Measurements from ENCODE around the gene WFIKKN2. TPM values are rescaled to one million over a fixed set of nuclear protein-coding genes. Genes with fewer than 3 reads are reported as not detected.

The WFIKKN2 gene
- total and polyA plus RNA-seq, 2 of the 13 experiments (the other 11 are each of a cell fraction or from before 2014, with no cell fraction given) = not detected

DNA sequence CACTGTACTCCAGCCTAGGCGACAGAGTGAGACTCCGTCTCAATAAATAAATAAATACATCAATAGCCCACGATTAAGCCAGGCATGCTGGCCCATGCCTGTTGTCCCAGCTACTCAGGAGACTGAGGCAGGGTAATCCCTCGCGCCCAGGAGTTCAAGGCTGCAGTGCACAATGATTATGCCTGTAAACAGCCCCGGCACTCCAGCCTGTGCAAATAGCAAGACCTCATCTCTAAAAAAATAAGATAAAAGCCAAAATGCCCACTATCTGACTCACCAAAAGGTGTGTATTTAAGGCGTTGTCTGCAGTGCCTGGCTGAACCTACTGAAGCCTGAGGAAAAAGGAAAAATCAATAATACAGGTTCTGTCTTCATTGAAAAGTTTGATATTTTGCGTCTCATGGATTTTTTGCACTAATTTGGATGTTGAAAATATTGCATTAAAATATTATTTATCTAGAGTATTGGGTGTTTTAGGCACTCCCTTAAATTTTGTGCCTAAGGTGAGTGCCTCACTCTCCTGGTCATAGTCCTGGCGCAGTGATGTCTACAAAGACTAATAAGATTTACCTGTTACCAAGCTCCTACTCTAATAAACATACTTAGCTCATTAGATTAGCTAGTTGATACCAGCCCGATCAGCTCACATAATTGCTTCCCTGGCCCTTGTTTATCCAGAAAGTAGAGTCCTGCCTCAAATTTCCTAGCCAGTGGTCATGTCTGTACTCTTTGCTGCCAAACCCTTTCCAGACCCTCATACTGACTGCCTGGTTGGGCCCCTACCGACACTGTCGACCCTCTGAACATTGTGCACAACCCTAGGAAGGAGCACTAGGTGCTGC, 55.5 kb downstream of the WFIKKN2 start (continued):
- TF ChIP-seq, protein P1, sequence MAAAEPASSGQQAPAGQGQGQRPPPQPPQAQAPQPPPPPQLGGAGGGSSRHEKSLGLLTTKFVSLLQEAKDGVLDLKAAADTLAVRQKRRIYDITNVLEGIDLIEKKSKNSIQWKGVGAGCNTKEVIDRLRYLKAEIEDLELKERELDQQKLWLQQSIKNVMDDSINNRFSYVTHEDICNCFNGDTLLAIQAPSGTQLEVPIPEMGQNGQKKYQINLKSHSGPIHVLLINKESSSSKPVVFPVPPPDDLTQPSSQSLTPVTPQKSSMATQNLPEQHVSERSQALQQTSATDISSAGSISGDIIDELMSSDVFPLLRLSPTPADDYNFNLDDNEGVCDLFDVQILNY (CRISPR knock-in tag; conservative IDR thresholded peaks at IDR 0.05) = no peak
- TF ChIP-seq ZFP41 (CRISPR knock-in tag; IDR thresholded peaks at IDR 0.05; ENCODE audit: borderline replicate concordance) = no peak
- no peak for TF ChIP-seq U2AF1 (optimal IDR thresholded peaks at IDR 0.05; ENCODE audit: low read depth, low read length)
- TF ChIP-seq NBN (conservative IDR thresholded peaks at IDR 0.05) = no peak
- TF ChIP-seq, protein P2, sequence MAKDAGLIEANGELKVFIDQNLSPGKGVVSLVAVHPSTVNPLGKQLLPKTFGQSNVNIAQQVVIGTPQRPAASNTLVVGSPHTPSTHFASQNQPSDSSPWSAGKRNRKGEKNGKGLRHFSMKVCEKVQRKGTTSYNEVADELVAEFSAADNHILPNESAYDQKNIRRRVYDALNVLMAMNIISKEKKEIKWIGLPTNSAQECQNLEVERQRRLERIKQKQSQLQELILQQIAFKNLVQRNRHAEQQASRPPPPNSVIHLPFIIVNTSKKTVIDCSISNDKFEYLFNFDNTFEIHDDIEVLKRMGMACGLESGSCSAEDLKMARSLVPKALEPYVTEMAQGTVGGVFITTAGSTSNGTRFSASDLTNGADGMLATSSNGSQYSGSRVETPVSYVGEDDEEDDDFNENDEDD (CRISPR knock-in tag; IDR thresholded peaks at IDR 0.05; ENCODE audit: borderline replicate concordance) = no peak
- TF ChIP-seq, protein P3, sequence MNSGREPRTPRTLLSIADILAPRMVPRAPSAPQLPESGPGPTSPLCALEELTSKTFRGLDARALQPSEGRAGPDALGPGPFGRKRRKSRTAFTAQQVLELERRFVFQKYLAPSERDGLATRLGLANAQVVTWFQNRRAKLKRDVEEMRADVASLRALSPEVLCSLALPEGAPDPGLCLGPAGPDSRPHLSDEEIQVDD (CRISPR knock-in tag; IDR thresholded peaks at IDR 0.05; ENCODE audit: borderline replicate concordance) = no peak
- TF ChIP-seq, protein P4, sequence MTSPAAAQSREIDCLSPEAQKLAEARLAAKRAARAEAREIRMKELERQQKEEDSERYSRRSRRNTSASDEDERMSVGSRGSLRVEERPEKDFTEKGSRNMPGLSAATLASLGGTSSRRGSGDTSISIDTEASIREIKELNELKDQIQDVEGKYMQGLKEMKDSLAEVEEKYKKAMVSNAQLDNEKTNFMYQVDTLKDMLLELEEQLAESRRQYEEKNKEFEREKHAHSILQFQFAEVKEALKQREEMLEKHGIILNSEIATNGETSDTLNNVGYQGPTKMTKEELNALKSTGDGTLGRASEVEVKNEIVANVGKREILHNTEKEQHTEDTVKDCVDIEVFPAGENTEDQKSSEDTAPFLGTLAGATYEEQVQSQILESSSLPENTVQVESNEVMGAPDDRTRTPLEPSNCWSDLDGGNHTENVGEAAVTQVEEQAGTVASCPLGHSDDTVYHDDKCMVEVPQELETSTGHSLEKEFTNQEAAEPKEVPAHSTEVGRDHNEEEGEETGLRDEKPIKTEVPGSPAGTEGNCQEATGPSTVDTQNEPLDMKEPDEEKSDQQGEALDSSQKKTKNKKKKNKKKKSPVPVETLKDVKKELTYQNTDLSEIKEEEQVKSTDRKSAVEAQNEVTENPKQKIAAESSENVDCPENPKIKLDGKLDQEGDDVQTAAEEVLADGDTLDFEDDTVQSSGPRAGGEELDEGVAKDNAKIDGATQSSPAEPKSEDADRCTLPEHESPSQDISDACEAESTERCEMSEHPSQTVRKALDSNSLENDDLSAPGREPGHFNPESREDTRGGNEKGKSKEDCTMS (CRISPR knock-in tag; conservative IDR thresholded peaks at IDR 0.05) = no peak
- TF ChIP-seq KDM5B (CRISPR knock-in tag; IDR thresholded peaks at IDR 0.05; ENCODE audit: borderline replicate concordance) = peak; percentile 59
- no peak for TF ChIP-seq ZNF224 (CRISPR knock-in tag; IDR thresholded peaks at IDR 0.05)
- TF ChIP-seq ZNF530 (CRISPR knock-in tag; IDR thresholded peaks at IDR 0.05; ENCODE audit: low read depth) = no peak
- TF ChIP-seq RCOR2 (CRISPR knock-in tag; IDR thresholded peaks at IDR 0.05) = peak; percentile 94
- peak; percentile 87 for TF ChIP-seq MTA1 (CRISPR knock-in tag; IDR thresholded peaks at IDR 0.05; ENCODE audit: borderline replicate concordance)
- TF ChIP-seq KDM4B (CRISPR knock-in tag; IDR thresholded peaks at IDR 0.05) = peak; percentile 30; the same call in 1 of the 2 replicates
- TF ChIP-seq ZNF629 (CRISPR knock-in tag; conservative IDR thresholded peaks at IDR 0.05) = peak; percentile 47
- TF ChIP-seq, protein P5, sequence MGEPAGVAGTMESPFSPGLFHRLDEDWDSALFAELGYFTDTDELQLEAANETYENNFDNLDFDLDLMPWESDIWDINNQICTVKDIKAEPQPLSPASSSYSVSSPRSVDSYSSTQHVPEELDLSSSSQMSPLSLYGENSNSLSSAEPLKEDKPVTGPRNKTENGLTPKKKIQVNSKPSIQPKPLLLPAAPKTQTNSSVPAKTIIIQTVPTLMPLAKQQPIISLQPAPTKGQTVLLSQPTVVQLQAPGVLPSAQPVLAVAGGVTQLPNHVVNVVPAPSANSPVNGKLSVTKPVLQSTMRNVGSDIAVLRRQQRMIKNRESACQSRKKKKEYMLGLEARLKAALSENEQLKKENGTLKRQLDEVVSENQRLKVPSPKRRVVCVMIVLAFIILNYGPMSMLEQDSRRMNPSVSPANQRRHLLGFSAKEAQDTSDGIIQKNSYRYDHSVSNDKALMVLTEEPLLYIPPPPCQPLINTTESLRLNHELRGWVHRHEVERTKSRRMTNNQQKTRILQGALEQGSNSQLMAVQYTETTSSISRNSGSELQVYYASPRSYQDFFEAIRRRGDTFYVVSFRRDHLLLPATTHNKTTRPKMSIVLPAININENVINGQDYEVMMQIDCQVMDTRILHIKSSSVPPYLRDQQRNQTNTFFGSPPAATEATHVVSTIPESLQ (CRISPR knock-in tag; conservative IDR thresholded peaks at IDR 0.05) = no peak
- peak; percentile 68 for TF ChIP-seq SNAI1 (CRISPR knock-in tag; IDR thresholded peaks at IDR 0.05; ENCODE audit: borderline replicate concordance)
- TF ChIP-seq ZFY (CRISPR knock-in tag; IDR thresholded peaks at IDR 0.05) = no peak
- TF ChIP-seq, protein P6, sequence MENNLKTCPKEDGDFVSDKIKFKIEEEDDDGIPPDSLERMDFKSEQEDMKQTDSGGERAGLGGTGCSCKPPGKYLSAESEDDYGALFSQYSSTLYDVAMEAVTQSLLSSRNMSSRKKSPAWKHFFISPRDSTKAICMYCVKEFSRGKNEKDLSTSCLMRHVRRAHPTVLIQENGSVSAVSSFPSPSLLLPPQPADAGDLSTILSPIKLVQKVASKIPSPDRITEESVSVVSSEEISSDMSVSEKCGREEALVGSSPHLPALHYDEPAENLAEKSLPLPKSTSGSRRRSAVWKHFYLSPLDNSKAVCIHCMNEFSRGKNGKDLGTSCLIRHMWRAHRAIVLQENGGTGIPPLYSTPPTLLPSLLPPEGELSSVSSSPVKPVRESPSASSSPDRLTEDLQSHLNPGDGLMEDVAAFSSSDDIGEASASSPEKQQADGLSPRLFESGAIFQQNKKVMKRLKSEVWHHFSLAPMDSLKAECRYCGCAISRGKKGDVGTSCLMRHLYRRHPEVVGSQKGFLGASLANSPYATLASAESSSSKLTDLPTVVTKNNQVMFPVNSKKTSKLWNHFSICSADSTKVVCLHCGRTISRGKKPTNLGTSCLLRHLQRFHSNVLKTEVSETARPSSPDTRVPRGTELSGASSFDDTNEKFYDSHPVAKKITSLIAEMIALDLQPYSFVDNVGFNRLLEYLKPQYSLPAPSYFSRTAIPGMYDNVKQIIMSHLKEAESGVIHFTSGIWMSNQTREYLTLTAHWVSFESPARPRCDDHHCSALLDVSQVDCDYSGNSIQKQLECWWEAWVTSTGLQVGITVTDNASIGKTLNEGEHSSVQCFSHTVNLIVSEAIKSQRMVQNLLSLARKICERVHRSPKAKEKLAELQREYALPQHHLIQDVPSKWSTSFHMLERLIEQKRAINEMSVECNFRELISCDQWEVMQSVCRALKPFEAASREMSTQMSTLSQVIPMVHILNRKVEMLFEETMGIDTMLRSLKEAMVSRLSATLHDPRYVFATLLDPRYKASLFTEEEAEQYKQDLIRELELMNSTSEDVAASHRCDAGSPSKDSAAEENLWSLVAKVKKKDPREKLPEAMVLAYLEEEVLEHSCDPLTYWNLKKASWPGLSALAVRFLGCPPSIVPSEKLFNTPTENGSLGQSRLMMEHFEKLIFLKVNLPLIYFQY (CRISPR knock-in tag; IDR thresholded peaks at IDR 0.05; ENCODE audit: borderline replicate concordance) = peak; percentile 47; the same call in 1 of the 2 replicates
